Measurements from ENCODE around the gene MLYCD.

MLYCD gene

GRCh38 chr16:83899978-83900377, 1.1 kb downstream of the MLYCD start:
- DNase-seq = peak; percentile 3

- no peak for DNase-seq
Observed at GRCh38 chr16:83900571-83900970, 1.7 kb downstream of the MLYCD start.

- no peak for DNase-seq
Observed at GRCh38 chr16:83901101-83901500, 2.2 kb downstream of the MLYCD start.

GRCh38 chr16:83903751-83904150, 4.8 kb downstream of the MLYCD start:
- no peak for DNase-seq

- no peak for DNase-seq
Observed at GRCh38 chr16:83906683-83907082, 7.8 kb downstream of the MLYCD start.

GRCh38 chr16:83907111-83907510, 8.2 kb downstream of the MLYCD start:
- no peak for DNase-seq

GRCh38 chr16:83907631-83908250, 8.8 kb downstream of the MLYCD start:
- no peak for DNase-seq

- no peak for DNase-seq
Observed at GRCh38 chr16:83908798-83909197, 9.9 kb downstream of the MLYCD start.

GRCh38 chr16:83911290-83911689, 12.4 kb downstream of the MLYCD start:
- DNase-seq = no peak

- DNase-seq = no peak
Observed at GRCh38 chr16:83912519-83913244, 13.8 kb downstream of the MLYCD start.

- no peak for DNase-seq
Observed at GRCh38 chr16:83913245-83913633, 14.3 kb downstream of the MLYCD start.

GRCh38 chr16:83914091-83914710, 15.3 kb downstream of the MLYCD start:
- no peak for DNase-seq

GRCh38 chr16:83915081-83915480, 16.2 kb downstream of the MLYCD start:
- DNase-seq = no peak

- no peak for DNase-seq
Observed at GRCh38 chr16:83915491-83915890, 16.6 kb downstream of the MLYCD start.

- no peak for DNase-seq
Observed at GRCh38 chr16:83917152-83918120, 18.5 kb downstream of the MLYCD start.

GRCh38 chr16:83920894-83921491, 22.1 kb downstream of the MLYCD start:
- DNase-seq = no peak

- no peak for DNase-seq
Observed at GRCh38 chr16:83923581-83924365, 24.9 kb downstream of the MLYCD start.

GRCh38 chr16:83924686-83925085, 25.8 kb downstream of the MLYCD start:
- no peak for DNase-seq

GRCh38 chr16:83925095-83925905, 26.4 kb downstream of the MLYCD start:
- no peak for DNase-seq

GRCh38 chr16:83925957-83926725, 27.2 kb downstream of the MLYCD start:
- DNase-seq = no peak
